Measurements from ENCODE around the gene COBLL1.
"Not testable (repeated sequence)": the region's sequence is repeated elsewhere in the genome, so short reads cannot be mapped to it uniquely, and the experiment has no call there.

COBLL1 gene, protein sequence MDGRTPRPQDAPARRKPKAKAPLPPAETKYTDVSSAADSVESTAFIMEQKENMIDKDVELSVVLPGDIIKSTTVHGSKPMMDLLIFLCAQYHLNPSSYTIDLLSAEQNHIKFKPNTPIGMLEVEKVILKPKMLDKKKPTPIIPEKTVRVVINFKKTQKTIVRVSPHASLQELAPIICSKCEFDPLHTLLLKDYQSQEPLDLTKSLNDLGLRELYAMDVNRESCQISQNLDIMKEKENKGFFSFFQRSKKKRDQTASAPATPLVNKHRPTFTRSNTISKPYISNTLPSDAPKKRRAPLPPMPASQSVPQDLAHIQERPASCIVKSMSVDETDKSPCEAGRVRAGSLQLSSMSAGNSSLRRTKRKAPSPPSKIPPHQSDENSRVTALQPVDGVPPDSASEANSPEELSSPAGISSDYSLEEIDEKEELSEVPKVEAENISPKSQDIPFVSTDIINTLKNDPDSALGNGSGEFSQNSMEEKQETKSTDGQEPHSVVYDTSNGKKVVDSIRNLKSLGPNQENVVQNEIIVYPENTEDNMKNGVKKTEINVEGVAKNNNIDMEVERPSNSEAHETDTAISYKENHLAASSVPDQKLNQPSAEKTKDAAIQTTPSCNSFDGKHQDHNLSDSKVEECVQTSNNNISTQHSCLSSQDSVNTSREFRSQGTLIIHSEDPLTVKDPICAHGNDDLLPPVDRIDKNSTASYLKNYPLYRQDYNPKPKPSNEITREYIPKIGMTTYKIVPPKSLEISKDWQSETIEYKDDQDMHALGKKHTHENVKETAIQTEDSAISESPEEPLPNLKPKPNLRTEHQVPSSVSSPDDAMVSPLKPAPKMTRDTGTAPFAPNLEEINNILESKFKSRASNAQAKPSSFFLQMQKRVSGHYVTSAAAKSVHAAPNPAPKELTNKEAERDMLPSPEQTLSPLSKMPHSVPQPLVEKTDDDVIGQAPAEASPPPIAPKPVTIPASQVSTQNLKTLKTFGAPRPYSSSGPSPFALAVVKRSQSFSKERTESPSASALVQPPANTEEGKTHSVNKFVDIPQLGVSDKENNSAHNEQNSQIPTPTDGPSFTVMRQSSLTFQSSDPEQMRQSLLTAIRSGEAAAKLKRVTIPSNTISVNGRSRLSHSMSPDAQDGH

DNA sequence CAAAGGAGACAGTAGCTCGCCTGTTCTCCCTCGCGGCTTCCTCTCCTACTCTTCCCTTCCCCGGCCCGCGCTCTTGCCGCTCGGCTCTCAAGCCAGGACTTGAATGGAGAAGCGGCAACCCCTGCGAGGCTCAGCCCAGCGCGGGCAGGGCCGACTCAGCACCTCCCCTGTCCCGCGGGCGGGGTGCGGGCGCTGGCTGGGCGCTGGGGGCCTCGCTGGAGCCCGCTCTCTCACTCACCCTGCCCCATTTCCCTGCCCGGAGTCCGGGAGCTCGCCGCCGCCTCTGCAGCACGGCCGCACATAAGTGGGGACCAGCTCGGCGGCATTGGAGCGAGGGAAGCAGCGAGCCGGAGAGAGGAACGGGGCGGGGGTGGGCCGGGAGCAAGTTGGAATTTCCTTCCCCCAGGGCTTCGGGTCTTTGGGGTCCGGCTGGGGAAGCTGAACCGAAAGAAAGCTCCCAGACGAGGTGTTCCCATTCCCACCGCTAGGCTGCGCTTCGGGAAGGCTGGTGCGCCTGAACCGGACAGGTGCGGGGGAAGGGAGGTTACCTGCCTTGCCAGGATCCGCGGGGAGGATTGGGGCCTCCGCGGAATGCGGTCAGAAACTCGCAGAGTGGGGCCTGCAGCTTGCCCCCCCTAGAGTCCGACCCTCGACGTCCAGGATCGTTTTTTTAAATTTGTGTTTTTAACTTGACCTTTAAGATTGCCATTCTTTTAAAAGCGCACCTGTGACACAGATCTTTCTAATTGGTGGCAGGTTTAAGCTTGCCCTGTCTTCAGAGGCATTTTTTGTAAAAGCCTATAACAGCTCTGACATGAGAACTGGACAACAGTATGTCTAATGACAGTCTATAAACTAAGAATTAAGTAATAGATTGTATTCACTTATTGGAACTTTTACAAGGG is at the start of gene COBLL1:
COBLL1 (minus strand) TSS at position 105 of the 905 bp plus-strand sequence. CDS start 627 bp downstream, outside the sequence.
- DNase-seq (ENCODE audit: low spot score) = peak; percentile 83

DNA sequence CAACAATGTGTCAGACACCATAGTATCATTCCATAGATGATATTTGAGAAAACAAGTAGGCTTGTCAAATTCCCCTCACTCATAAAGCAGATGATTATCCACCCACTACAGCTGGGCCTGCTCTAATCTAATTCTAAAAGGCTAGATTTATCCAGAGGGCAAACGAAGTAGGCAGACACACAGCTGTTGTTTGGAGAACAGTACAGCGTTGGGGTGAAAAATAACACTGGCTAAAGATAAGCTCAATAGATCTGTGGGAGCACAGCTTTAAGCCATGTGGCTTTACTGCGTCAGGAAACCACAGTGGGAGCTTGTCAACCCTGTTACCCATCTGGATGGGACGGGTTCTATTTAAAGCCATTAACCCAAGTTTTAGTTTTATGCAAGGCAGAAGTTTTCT is 48.9 kb upstream of the COBLL1 start:
- DNase-seq (ENCODE audit: low spot score) = no peak

DNA sequence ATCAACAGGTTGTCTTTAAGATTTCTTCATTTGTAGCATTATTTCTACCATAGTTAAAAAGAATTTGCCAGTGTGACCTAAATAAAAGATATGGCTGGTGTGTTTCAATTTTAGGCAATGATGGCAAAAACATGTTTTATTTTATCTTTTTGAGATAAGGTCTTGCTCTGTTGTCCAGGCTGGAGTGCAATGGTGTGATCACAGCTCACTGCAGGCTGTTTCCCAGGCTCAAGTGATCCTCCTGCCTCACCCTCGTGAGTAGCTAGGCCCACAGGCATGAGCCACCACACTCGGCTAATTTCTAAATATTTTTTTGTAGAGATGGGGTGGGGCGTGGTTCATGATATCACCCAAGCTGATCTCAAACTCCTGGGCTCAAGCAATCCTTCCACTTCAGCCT is 47.0 kb upstream of the COBLL1 start:
- DNase-seq (ENCODE audit: low spot score) = no peak

DNA sequence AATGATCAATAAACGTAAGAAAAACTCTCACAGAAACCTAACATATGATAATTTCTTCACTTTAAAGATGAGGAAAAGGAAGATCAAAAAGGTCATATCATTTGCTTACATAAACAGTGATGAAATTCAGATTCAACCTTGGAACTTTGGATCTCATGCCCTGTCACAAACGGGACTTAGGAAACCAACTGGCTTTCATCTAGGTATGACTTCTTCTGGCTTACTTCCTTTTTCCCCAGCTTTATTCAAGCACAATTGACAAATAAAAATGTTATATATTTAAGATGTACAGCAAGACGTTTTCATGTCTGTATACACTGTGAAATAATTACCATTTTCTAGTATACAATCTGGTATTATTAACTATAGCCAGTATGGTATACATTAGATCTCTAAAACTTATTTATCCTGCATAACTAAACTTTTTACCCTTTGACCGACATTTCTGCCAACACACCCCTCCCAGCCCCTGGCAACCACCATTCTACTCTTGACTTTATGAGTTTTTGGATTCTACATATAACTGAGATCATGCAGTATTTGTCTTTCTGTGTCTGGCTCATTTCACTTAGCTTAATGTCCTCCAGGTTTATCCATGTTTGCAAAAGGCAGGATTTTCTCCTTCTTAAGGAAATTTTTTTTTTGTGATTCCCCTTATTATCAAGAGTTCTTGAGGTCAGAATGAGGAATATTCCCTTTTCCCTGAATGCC is 46.0 kb upstream of the COBLL1 start:
- DNase-seq (ENCODE audit: low spot score) = peak; percentile 50

DNA sequence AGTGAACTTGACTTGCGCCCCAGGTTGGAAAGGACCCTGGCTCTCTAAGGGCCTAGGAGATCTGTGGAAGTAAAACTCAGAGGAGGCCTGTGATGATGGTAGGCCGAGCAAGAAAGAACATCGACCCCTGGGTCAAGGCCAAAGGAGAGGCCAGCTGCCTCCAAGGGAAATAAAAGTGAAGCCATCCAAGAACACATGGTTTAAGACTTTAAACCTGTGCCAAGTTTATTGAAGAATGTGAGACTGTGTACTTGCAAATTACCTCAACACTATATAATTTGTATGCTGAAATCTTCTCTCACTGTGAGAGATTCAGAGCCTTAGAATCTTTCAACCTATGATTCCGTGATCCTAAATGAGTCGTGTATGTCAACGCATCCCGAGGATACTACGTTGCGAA is 40.7 kb upstream of the COBLL1 start:
- no peak for DNase-seq (ENCODE audit: low spot score)

DNA sequence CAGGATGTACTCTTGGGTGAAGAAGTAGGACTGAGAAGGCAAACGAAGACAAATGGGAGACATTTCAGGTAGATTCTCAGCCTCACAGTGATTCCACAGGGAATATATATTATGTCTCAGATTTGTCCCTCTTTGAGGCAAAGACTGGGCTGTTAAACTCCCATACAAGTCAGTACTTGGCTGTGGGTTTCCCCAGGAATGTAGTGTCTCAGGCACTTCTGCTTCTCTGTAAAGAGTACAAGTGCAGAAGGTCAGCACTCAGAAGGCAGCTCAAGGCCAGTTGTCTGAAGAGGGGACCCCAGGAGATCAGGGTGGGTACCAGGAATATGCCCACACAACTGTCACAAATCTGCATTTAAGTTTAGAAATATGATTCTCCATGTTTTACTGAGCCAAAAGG is 39.9 kb upstream of the COBLL1 start:
- no peak for DNase-seq (ENCODE audit: low spot score)

DNA sequence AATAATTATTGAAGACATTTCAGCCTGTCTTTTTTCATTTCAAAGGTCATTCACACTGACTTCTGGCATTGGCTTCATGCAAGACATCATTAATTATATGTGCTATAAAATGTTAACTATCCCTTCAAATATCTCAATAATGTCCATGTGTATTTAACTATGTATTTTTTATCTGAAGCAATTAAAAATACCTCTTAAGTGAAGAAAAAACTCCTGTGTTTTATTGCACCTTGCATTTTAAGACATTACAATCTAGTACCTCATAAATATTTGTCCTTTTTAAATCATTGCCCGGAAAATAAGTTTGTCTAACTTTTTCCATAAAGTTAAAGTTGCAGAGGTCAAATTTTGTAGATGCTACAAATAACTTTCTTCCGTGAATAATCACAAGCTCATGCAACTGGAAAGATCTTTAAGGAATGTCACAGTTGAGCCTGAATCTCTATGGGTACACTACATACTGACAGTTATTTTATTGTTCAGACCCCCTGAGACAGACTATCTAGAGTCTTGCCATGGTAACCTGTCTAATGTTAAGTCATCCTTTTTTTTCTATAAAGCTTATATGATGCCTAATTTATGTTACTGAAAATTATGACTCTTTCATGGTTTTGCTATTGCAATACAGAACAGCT is 38.4 kb upstream of the COBLL1 start:
- no peak for DNase-seq (ENCODE audit: low spot score)

DNA sequence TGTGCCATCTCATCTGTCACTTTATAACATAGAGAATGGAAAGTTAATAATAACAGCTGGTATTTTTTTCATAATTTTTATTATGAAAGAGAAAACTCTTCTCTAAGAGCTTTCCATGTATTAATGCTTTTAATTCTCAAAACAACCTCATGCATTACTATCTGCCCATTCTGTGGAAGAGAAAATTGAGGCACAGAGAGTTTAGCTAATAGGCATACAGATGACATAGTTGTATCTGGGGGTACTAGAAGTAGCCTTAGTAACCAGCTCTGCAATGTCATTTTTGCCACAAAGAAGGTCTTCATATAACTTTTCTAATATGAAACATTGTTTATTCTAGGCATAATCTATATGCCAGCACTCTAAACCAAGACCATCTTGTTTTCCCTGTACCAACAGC is 36.3 kb upstream of the COBLL1 start:
- DNase-seq (ENCODE audit: low spot score) = no peak

DNA sequence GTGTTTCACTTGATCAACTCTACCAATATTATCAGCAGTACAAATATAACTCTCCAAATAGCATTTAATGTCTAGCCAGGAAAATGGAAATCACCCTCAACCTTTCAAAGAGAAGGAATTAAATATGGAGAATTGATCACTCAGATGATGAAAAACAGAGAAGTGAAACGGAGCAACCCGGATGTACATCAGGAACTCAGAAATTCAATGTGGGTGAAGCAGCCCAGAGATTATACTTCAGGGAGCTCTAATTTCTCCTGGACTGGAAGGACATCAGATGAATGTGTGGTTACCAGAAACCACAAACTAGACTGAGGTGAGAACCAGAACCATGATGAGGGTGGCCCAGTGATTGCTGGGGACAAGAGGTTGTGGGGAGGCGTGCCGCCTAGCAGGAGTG is 35.5 kb upstream of the COBLL1 start:
- DNase-seq (ENCODE audit: low spot score) = no peak

DNA sequence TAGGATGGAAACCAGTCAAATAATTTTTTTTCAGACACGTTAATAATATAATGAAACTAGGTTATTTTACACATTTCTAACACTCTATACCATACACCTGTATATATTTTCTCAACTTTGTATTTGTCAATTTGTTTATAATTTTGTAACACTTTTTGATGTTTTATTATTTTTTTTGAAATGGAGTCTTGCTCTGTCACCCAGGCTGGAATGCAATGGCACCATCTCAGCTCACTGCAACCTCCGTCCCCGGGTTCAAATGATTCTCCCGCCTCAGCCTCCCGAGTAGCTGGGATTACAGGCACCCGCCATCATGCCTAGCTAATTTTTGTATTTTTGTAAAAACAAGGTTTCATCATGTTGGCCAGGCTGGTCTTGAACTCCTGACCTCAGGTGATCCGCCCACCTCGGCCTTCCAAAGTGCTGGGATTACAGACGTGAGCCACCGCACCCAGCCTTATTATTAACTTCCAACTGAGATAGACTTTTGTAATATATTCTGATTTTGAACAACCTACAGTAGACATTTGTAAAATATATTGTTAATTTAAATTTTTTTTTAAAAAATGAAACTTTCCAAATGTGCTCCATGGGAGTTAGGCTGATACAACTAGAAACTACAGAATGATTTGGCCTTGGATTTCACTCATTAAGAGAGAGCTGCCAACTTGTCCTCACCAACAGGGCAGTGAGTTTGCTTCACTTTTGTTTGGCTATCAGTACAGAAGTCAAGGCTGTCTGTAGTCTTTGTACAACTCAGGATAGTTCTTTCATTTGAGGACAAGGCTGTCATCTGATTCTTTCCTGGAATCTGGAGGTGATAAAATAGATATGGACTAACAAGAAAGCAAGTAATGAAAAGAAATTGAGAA is 33.9 kb upstream of the COBLL1 start:
- DNase-seq (ENCODE audit: low spot score) = no peak

DNA sequence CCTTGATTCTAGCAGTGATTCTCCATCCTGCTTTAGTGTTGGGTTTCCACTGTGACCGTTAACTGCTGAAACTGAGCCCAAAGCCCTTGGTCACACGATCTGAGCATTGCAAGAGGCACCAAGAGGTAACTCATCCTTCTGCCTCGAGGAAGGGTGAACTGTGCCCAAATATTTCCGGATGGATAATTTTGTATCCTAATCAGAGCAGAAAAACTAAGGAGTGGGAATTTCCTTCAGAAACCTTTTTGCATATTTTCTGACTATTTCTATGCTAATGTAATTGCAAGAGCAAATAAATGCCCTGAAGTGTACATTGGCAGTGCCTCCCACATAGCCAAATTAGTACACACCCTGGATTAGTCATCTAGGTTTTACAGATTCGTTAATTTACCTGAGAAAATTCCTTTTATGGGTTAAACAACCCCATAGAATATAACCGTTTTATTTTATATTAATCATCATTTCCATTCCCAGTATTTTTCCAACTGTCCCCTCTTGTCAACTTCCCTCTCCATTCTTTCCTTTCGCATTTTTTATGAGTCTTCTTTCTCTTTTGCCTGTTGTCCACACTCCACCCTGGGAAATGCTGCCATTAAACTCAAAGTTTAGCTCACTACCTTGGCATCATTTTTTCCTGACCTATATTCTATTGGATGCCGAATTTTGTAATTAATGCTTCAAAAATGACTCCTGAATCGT is 31.7 kb upstream of the COBLL1 start:
- peak; percentile 32 for DNase-seq (ENCODE audit: low spot score)

DNA sequence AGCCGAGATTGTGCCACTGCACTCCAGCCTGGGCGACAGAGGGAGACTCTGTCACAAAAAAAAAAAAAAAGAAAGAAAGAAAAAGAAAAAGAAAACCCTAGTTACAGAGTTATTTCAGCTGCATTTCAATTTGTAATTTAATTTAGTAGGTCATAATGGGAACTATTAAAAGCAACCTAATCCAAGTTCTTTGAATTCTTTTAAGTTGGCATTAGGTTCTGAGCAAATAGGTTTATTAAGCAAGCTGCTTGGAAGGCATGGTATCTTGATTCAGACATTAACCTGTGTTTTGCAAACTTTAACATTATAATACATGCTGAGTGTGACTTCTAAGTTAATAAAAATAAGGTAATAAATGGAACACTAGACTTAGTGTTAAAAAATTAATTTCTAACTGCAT is 29.8 kb upstream of the COBLL1 start:
- DNase-seq (ENCODE audit: low spot score) = no peak

DNA sequence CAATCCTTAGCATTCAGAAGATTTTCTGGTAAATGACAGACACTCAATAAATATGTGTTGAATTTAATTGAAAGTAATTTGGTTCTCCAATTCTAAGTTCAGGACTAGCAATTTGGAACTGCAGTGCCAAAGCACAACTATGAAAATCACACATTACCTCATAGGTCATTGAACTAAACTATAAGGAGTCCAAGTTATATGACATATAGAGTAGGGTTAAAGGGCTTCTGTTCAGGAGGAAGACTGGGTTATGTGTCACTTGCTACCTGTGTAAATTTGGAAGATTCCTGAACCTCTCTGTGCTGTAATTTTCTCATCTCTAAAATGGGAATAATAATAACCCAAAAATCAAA is 27.8 kb upstream of the COBLL1 start:
- no peak for DNase-seq (ENCODE audit: low spot score)

DNA sequence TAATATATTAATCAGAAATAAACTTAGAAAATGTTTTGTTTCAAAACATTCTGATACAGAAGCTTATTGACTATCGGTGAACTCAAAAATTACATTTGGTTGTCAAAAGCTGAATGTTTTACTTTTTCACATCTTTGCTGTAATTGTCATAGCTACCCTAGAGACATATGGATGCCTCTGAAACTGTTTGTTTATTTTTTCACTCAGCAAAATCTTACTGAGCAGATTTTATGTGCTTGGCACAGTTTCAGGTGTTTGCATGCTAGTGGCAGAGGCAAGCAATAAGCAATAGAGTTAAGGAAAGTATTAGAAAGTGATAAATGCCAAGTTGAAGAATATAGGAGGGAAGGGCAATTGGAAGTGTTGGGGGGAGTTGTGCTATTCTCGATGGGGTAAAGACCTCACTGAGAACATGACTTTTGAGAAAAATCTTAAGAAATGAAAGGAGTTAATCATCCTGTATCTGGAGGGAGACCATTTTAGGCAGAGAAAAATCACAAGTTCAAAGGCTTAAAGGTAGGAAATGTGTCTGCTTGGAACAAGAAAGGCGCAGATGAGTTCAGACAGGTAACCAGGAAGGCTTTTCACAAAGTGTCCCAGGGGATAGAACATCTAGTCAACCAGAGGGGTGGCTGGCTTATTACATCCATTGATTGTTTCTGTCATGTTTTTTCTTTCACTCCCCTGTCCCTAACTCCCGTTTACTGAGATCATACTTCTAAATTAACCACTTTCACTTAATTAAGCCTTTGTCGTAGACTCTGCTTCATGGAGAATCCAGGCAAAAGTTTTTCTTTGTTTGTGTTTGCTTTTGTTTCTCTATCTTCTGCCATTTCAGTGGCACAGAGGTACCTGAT is 27.2 kb upstream of the COBLL1 start:
- DNase-seq (ENCODE audit: low spot score) = no peak

DNA sequence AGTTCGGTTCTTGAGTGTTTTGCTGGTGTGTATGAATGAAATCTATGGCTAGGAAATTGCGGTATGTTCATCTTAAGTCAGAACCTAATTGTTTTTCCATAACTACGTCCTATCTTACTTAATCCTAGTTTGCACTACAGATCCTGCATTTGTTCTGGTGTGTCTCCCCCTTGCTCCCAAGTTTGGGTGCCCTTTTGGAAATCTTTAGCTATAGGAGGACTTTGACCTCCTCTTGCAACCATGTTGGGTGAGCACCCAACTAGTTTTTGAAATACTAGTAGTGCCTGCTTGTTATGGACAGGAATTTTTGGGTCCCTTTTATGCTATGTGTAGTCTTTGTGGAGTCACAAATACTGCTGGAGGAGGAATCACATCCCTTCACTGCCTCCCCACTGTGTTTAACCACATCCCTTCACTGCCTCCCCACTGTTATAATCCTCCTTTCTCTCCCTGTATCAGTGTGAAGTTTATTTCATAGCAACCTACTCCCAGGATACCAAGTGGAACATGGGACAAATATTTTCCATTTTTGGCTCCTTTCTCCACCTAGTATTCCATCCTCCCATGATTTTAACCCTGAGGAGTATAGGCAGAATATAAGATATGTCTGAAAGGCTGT is 26.3 kb upstream of the COBLL1 start:
- no peak for DNase-seq (ENCODE audit: low spot score)

DNA sequence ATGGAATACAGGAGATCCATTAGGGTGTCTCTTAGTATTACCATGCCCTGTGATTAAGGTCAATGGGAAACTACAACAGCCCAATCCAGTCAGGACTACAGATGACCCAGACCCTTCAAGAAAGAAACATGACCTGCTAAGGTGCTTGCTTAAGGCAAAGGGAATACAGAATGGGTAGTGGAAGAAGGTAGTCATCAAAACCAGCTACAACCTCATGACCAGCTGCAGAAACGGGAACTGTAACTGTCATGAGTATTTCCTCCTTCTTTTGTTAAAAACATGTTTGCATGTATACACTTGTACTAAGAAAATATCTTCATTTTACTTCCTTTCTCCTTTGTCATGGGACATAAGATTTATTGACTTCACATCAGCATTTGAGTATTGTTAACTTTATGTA is 24.8 kb upstream of the COBLL1 start:
- not testable (repeated sequence) for DNase-seq (ENCODE audit: low spot score)

DNA sequence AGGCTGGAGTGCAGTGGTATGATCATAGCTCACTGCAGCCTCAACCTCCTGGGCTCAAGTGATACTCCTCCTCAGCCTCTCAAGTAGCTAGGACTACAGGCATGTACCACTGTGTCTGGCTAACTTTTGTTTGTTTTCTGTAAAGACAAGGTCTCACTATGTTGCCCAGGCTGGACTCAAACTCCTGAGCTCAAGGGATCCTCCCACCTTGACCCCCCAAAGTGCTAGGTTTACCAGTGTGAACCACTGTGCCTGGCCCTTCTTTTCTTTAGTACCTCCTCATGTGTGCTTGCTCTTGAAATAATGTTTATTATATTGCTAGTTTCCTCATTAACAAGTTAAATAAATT is 19.0 kb upstream of the COBLL1 start:
- DNase-seq (ENCODE audit: low spot score) = no peak

Measured in LoVo (cell line).